Activated CD8-positive, alpha-beta memory T cell treated with anti-CD3 and anti-CD28 coated beads, Interleukin-2, amount 50 U/mL, for 1 hour (primary cell): ENCODE measurements around the gene ZNF423.

Source experiments
- DNase-seq: peaks from one replicate; pipeline ENCODE4 v3.0.0-alpha.2; 2020; ENCODE audit errors: extremely low read depth

Gene ZNF423

GRCh38 chr16:49459953-49460735, 395.8 kb downstream of the ZNF423 start:
- no peak for DNase-seq

DNA sequence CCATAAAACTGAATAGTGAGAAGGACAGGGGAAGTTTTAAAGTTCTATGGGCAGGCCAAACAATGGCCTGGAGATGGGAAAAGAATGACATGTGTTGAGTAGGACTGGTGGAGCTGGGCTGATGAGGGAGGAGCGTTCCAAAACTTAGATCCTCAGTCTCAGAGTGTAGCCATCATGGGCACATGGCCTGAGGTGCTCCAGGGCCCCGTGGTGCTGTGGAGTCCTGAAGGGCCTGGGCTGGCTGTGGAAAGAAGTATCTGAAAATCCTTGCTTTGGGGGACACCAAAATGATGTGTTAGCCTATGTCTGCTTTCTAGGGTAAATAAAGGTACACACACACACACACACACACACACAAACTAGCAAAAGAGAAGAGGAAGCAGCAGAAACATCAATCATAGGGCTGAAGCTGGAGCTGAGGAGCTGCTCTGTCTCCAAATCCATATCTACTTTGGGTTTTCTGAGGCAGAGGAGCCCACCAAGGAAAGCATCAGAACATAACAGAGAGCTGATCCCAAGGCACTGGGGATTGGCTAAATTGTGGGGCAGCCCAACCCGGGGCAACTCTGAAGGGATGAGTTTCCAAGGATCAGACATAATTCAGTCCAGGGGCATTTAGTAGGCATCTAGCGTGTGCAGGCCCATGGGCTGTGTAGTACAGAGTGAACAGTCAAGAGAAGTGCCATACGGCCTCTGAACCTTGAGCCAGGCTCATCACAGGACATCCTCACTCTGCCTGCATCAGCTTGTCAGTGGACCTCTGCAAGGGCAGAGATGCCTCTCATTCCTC, 397.1 kb downstream of the ZNF423 start:
- no peak for DNase-seq

GRCh38 chr16:49458243-49458642, 397.7 kb downstream of the ZNF423 start:
- DNase-seq = no peak

DNA sequence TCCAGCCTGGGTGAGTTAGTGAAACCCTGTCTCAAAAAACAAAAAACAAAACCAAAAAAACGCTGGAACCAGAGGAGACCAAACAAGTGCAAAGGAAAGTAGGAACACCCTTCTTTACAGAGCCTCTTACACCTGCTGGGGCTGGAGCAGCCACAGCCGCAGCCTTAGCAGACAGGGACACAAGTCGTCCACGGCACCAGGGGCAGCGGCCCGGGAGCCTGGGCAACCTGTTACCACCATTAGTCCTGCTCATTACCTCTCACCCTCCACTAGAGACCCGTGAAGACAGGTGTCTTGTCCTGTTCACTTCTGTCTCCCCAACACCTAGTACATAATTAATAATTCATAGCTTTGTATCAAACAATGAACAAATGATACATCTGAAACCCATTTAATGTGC, 398.7 kb downstream of the ZNF423 start:
- no peak for DNase-seq

DNA sequence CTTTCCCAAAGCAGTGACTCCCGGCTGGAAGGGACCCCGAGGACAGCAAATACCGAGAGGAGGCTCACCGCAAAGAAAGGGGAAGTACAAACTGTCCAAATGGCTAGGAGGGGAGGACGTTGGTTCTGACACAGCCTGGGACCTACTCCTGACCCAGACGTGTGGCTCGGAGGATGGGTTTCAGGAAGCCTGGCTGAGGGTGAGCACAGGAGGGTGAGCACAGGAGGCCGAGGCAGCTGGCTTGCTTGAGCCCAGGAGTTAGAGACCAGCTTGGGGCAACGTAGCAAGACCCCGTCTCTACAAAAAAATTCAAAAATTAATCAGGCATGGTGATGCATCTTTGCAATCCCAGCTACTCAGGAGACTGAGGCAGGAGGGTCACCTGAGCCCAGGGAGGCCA, 399.1 kb downstream of the ZNF423 start:
- DNase-seq = no peak

DNA sequence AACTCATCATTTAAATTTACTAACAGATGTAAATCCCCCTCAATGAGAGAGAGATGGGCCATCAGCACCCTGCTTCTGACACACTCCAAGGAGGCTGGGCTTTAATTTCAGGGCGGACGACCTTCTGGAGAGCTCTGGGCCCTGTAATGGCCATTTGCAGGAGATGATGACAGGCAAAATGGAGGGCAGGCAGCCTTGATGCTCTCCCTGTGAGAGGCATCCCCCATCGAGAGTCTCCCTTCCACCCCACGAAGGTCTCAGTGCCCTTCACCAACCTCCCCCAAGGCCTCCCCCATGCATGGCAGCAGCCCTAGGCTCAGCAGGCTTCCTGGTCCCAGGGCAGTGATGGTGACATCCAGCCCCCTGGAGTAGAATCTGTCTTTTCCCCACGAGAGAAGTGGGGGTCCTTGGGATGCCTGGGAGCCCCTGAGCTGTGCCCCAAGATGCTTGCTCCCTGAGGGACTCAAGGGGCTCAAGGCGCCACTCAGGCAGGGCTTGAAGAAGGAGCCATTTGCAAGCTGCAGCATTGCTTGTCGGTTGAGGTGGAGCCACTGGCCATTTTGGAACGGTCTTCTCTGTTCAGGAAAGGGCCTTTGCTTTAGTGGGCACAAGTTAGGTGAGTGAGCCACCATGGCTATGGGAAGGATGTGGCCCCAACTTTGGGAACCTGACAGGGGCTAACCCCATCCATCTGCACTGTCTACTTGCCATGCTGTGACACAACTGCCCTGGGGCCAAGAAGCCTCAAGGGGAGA, 399.7 kb downstream of the ZNF423 start:
- DNase-seq = no peak

- no peak for DNase-seq
These were observed 400.5 kb downstream of the ZNF423 start for GRCh38 chr16:49455181-49455990.

DNA sequence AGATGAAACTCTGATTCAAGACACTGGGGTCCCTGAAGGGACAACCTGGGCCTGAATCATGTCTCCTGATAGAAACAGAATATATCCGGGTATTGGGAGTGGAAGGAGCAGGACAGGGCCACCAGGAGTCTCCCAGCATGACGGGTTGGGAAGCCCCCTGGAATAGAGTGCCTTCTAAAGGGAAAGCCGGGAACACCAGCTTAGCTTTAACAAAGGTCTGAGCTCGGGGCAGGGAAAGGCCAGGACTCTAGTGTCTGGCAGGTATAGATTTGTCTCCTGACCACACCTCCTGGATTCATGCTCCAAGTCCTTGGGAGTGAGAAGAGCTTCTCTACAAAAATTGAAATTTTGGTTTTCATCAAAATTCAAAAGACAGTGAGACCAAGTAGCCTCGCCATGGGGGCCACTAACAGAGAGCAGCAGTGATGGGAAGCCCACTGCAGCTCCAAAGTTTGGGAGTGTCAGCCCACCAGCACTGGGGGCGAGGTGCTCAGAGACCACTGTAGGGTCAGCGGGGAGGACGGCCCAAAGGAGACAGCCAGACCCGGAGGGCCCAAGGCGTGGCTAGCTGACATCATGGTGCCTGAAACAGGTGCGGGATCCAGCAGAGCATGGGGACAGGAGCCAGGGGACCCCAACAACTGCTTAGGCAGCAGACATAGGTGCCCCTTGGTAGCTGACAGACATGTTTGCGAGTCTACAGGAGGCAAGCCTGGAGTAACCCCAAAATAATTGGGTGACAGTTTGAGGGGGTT, 401.3 kb downstream of the ZNF423 start:
- DNase-seq = no peak

- DNase-seq = no peak
These were observed 401.9 kb downstream of the ZNF423 start for GRCh38 chr16:49453983-49454382.

DNA sequence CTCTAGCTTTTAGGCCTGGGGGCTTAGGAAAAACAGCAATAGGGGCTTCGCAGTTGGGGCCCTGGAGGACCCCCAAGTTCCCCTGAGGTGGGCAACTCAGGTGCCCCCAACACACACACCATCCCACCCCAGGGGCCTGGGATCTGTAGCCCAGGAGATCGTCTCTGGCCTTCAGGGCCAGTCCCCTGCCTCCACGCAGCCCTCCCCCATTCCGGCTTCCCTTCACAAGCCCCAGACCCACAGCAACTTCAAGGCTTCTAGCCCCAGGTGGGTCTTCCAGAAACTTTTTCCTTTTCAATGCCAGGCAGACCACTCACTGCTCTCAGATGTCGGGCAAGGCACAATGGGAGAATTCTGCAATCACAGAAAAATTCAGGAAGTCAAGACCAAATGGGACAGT, 402.9 kb downstream of the ZNF423 start:
- no peak for DNase-seq

DNA sequence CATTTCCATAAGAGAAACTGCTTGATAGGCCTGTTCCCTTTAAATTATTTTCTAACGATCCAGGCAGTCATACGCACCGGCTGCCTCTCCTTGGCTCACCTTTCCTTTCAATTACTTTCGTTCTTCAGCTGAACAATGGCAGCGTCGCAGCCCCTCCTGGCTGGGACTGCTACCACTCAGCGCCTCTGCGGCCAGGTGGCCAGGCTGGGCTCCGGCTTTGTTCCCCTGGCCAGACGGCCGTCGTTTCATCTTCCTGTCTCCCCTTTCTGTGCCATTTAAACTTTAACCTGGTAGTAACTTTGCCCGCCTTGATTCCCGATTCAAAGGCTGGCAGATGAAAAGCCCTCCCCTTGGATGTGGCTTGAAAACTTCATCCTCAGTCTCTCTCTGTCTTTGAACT, 403.3 kb downstream of the ZNF423 start:
- no peak for DNase-seq

GRCh38 chr16:49452108-49452507, 403.8 kb downstream of the ZNF423 start:
- DNase-seq = no peak

DNA sequence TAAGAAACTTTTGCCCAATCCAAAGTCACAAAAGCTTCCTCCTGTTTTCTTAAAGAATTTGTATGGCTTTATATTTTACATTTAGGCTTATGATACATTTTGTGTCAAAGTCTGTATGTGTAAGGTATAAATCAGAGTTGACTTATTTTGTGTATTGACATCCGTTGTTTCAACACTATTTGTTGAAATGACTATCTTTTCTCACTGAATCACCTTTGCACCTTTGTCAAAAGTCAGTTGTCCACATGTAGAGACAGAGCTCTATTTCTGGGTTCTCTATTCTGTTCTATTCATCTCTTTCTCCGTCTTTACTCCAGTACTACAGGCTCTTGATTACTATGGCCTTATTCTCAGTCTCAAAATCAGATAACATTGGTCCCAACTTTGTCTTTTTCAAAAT, 409.1 kb downstream of the ZNF423 start:
- no peak for DNase-seq

- DNase-seq = no peak
These were observed 412.3 kb downstream of the ZNF423 start for GRCh38 chr16:49443576-49443975.

GRCh38 chr16:49442805-49443204, 413.1 kb downstream of the ZNF423 start:
- no peak for DNase-seq

DNA sequence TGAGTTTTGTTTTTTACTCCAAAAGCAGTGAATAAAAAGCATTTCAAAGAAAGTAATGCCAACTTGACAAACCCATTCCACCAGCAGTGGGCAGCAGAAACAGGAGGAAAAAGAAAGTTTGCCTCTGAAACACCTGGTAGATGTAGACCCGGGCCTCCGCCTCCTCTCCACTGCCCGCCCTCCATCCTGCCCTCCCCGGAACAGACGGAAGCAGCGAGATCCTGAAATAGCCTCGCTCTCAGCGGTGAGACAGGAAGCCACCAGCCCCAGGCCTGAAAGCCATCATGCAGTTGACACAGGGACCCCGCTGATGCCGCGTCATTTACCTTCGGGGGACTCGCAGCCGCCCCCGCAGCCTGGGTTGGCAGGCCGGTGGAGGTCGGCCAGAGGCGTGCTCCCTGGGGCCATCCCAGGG, 414.5 kb downstream of the ZNF423 start:
- peak; percentile 26 for DNase-seq

- no peak for DNase-seq
These were observed 415.5 kb downstream of the ZNF423 start for GRCh38 chr16:49440156-49441065.

DNA sequence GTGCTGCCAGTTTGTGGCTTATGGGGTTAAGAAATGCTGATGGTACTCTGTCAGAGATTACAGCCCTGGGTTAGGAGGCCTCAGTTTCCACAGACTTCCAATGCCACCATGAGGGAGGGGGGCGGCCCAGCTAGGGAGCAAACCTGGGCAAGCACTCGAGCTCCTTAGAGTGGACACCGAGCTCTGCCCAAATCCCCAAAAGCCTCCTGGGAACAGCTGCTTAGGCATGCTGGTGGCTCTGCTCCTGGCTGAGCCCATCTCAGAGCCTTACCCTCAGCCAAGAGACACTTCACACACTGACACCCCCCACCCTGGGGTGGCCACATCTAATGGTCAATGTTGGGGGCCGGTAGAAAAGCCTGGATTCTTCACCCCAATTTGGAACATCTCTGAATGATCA, 416.2 kb downstream of the ZNF423 start:
- no peak for DNase-seq

DNA sequence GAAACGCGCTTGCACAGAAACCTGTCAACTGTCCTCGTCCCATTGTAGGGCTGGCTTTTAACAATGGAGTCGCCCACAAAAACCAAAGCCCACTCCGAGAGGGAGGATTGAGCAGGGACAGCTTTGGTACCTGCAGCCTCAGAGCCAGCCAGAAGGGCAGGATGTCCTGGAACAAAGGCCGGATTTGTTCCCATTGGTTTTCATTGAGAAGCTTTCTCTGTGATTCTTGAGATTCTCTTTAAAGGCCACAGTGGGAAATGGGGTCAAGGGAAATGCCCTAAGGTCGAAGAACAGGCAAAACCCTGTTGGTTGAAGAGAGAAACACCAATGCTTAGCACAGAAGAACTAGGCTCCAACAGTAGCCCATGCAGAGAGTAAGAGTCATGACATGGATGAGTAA, 416.9 kb downstream of the ZNF423 start:
- no peak for DNase-seq
